Brain microvascular endothelial cell (primary cell): Measurements from ENCODE around the gene ATP2A3.
"Not testable (repeated sequence)": the region's sequence is repeated elsewhere in the genome, so short reads cannot be mapped to it uniquely, and the experiment has no call there.

Experiments
- DNase-seq: peaks from one replicate; pipeline ENCODE4 v3.0.0-alpha.2; 2020
- H3K27ac ChIP-seq: fragments of 250-450 bp; sonication (Bioruptor Pico); 2 replicates; pipeline ENCODE4 v1.5.1; 2020; ENCODE audit warnings: mild to moderate bottlenecking, moderate library complexity
- H3K27me3 ChIP-seq: fragments of 250-450 bp; sonication (Bioruptor Pico); replicated peaks from 2 replicates; pipeline ENCODE4 v1.5.1; 2020; ENCODE audit warnings: mild to moderate bottlenecking
- H3K36me3 ChIP-seq: fragments of 250-450 bp; sonication (Bioruptor Pico); replicated peaks from 2 replicates; pipeline ENCODE4 v1.5.1; 2020; ENCODE audit warnings: mild to moderate bottlenecking
- H3K4me3 ChIP-seq: 2 replicates; pipeline ENCODE4 v1.5.1; 2011; ENCODE audit warnings: low read depth, mild to moderate bottlenecking, control low read depth, low read length, moderate library complexity
- CTCF ChIP-seq: IDR thresholded peaks from 2 replicates; pipeline ENCODE4 v1.5.1; 2011; ENCODE audit warnings: low read depth, mild to moderate bottlenecking, moderate library complexity, low read length, control low read depth, inconsistent platforms; ENCODE audit errors: missing control alignments
- in situ Hi-C: cut with HindIII; loops from 2 replicates; pipeline ENCODE4 v1.10.0; 2017; ENCODE audit warnings: low sequenced_read_pairs, low pct_ligation_motif_present

Gene ATP2A3

GRCh38 chr17:3994221-3994576 lies 30.0 kb upstream of the ATP2A3 start:
- DNase-seq, result no peak
- no peaks in the 10 kb centered on the region for H3K36me3 ChIP-seq
- H3K27me3 ChIP-seq, result no peaks in the 10 kb centered on the region
- no peak for TF ChIP-seq CTCF
- no peak overlapping the region for H3K27ac ChIP-seq
- in situ Hi-C loops, result no loop called here
- H3K4me3 ChIP-seq, result no peak overlapping the region

GRCh38 chr17:3993493-3994220 lies 29.4 kb upstream of the ATP2A3 start:
- in situ Hi-C loops, result no loop called here
- TF ChIP-seq CTCF, result no peak

GRCh38 chr17:3992370-3992769 lies 28.1 kb upstream of the ATP2A3 start:
- H3K27ac ChIP-seq, result no peak overlapping the region
- no peaks in the 10 kb centered on the region for H3K36me3 ChIP-seq
- H3K27me3 ChIP-seq, result no peaks in the 10 kb centered on the region
- DNase-seq, result no peak
- no peak overlapping the region for H3K4me3 ChIP-seq
- in situ Hi-C loops, result no loop called here
- TF ChIP-seq CTCF, result no peak

More at GRCh38 chr17:3993493-3994220, 29.4 kb upstream of the ATP2A3 start:
- Histone ChIP-seq H3K27me3 (no peaks in the 10 kb centered on the region), H3K36me3 (no peaks in the 10 kb centered on the region), H3K27ac (no peak overlapping the region), H3K4me3 (no peak overlapping the region)
- peak; percentile 42 for DNase-seq

- H3K4me3 ChIP-seq, DNase-seq, H3K36me3 ChIP-seq, H3K27me3 ChIP-seq, in situ Hi-C loops, H3K27ac ChIP-seq: not testable (repeated sequence)
Measured at GRCh38 chr17:3991699-3992098, 27.5 kb upstream of the ATP2A3 start.

GRCh38 chr17:3990386-3991127 lies 26.3 kb upstream of the ATP2A3 start:
- no peak for TF ChIP-seq CTCF
- no peak for DNase-seq

GRCh38 chr17:3989041-3989886 lies 25.0 kb upstream of the ATP2A3 start:
- no peak for TF ChIP-seq CTCF

More at GRCh38 chr17:3990386-3991127, 26.3 kb upstream of the ATP2A3 start:
- in situ Hi-C loops, result no loop called here
- Histone ChIP-seq H3K27ac (no peak overlapping the region), H3K36me3 (no peaks in the 10 kb centered on the region), H3K27me3 (no peaks in the 10 kb centered on the region), H3K4me3 (no peak overlapping the region)

More at GRCh38 chr17:3989041-3989886, 25.0 kb upstream of the ATP2A3 start:
- H3K36me3 ChIP-seq, result no peaks in the 10 kb centered on the region
- no peak for DNase-seq
- no peak overlapping the region for H3K4me3 ChIP-seq
- H3K27me3 ChIP-seq, result no peaks in the 10 kb centered on the region
- in situ Hi-C loops, result no loop called here
- no peak overlapping the region for H3K27ac ChIP-seq
